ENCODE measurements around the gene NSFL1C.

The NSFL1C gene

DNA sequence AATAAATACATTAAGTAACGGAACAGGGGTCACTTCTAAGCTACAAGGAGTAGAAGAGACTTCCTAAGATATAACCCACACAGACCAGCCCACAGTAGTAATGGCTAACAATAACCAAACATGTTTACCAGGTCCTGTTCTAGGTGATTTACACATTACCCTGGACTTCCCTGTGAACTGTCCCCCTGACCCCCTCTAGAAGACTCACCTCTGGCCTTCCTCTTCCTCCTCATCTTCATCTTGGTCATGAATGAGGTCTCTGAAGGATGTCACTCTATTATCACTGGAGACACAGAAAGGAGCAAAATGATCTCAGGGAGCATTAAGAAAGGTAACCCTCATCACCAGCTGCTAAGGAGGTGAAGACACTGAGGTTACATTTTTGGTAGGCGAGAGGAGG is 8.7 kb downstream of the NSFL1C start:
- DNase-seq, result no peak

DNA sequence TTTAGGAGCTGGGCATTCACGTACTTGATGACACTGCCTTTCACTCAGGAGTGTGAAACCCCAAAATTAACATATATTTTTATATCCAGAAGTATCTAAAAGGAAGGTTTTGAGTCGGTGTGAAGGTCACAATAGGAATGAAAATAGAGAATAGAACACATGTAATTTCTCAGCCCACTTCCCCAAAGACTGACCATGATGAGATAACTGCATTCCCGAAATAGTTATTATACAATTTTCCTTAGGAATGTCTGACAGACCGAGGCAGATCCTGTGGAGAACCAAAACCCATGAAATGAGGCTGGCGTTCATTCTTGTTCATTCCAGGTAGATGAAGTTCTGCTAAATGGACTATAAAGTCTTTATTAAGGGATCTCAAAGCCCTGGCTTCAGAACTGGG is 10.3 kb downstream of the NSFL1C start:
- no peak for DNase-seq

DNA sequence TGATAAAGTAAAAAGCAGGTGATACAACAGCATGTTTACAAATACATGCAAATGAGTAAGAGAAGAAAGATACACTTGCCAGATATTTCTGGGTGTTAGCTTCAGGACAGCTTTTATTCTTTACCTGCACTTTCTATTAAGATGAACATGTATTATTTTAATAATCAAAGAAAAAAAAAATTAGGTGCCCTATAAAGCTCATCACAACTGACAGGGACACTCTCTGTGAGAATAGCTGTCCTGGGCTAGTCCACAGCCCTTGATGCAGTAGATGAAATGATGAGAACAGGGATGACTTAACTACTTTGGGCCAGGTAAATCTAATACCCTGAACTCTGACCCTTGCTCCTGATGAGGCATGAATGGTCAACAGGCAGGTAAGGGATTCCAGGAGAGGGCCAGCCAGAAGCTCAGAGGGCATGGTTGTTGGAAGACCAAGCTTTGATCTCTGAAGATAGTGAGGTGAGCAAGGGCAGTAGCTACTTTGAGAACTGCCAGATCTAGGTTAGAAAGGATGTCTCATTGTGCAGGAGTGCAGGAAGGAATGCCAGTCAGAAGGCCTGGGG is 15.6 kb downstream of the NSFL1C start:
- DNase-seq, result no peak

DNA sequence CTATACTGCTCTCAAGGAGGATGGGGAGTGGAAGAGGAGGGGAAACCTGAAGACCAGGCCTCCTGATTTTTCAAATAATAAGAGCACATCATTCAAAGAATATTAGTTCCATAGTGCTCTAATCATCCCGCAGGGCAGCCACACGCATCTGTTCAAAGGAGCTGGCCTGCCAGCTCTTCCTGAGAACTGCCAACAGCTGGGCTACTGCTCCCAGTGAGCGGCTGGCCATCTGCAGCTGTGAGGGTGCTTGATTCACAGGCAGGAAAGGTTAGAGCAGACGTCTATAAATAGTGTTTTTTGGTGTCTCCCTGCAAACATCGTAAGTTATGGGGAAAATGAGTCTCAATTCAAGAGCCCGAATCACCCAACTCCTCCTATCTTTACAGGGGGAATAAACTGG is 17.3 kb downstream of the NSFL1C start:
- no peak for DNase-seq

DNA sequence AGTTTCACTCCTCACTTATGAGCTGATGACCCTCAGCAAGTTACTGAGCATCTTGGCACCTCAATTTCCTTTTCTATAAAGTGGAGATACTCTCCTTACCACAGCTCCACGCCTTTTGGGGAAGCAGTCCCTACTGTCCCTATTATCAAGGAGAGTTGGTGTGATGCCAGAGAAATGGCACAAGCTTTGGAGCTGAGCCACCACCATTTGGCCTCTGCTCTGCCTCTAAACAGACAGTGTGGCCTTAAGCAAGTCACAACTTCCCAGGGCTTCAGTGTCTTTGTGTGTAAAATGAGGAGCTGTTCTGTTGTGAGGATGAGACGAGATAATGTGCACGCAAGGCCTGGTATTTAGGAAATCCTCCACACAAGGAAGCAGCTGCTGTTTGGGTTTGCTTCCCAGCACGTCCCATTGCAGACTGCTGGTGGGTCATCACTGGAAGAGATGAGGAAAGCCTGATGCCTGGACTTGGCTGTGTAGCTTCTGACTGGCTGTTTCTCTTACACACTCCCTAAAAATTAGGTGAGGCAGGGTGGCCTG is 18.5 kb downstream of the NSFL1C start:
- no peak for DNase-seq

DNA sequence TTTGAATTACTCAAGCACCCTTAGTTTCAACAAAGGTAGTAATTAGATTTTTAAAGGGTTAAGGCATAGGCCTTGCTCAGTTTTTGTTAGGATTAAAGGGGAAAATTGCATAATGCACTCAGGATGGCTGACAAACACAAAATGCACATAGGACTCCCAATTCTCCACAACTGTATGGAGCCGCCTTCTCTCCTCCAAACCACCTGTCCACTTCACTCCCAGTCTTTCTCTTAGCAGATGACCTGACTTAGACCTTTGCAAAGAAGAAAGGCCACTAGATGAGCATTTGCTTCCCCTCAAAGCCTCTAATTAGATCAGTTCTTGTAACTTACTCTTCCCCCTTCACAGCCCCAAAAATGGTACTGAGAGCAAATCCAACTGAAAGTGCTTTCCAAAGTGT is 20.1 kb downstream of the NSFL1C start:
- no peak for DNase-seq

DNA sequence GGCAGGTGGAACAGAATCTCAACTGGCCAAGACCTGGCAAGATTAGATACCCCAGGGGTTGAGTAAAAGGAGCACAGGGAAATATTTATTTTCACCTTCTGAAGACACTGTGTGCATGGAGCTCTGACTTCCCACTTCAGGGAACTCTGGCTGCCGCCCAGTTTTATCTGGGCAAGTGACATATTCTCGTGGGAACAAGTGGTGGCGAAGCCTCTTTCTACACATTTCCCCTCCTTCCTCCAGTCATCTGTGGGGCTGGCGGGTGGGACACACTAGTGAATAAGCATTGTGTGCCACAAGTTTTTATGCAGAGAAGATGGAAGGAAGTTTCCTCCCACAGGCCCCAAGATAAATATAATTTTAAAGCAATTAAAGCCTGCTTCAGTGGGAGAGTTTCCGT is 23.6 kb downstream of the NSFL1C start:
- no peak for DNase-seq

DNA sequence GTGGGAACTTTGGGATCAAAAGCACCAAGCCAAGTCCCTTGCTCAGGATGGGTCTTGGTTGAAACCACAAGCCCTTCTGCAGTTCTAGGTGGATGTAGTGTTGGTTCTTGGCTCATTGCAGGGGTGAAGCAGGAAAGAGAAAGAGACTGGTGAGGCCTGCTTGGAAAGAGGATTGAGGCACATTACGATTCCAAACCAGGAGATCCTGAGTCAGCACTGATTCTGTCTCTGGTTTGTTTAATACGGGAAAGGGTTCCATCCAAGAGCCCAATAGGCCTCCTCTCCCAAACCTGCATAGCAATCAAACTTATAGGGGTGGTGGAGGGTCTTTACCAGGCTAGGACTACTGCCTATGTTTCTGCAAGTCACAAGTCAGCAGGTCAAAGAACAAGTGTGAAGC is 24.3 kb downstream of the NSFL1C start:
- DNase-seq, result no peak

DNA sequence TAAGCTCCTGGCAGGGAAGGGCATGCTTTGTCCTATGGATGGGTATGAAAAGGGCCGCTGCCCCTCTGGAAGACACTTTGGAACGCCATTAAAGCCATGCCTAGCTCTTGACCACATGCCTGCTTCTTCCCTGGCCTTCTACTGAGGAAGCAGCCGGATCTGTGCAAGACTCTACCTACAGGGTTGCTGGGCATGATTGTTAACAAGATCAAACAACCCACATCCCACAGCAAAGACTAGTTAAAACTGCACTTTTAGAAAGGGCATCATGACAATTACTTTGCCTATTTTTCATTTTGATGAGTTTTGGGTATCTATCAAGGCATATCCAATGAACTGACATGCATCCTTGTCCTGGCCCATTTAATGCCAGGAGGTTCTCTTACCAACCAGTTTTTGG is 25.5 kb downstream of the NSFL1C start:
- DNase-seq, result no peak

DNA sequence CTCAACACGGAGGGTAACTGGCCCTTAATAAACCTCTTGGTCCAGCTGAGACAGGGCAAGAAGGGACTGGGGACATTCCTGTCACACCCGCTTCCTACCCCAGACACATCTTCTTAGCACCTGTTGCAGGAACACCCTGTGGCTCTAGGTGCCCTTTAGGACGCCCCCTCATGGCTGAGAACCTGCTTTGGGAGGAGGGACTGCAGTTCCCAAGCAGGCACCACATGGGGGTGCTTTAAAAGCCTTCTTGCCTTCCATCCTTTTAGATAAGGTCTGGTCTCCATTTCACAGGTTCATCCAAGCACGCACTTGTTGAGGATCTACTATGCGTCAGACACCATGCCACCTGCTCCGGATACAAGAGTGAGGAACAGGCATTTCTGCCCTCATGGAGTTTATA is 26.6 kb downstream of the NSFL1C start:
- no peak for DNase-seq

DNA sequence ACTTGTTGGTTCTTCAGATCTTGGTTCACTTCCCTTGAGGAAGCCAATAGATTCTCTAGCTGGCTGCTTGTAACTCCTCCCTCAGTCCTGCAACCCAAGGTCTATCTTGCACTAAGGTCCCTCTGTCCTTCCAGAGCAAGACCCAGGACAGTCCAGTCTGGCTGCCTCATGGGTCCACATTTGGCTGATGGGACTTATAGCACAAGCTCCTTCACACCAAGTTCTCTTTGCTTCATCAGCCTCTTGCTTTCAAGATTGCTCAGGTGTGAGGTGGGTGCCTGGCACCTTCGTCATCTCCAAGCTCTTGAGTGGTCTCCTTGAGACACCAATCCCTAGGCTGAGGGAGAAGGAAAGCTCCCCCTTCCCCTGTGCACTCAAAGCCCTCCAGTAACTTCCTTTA is 28.3 kb downstream of the NSFL1C start:
- no peak for DNase-seq

DNA sequence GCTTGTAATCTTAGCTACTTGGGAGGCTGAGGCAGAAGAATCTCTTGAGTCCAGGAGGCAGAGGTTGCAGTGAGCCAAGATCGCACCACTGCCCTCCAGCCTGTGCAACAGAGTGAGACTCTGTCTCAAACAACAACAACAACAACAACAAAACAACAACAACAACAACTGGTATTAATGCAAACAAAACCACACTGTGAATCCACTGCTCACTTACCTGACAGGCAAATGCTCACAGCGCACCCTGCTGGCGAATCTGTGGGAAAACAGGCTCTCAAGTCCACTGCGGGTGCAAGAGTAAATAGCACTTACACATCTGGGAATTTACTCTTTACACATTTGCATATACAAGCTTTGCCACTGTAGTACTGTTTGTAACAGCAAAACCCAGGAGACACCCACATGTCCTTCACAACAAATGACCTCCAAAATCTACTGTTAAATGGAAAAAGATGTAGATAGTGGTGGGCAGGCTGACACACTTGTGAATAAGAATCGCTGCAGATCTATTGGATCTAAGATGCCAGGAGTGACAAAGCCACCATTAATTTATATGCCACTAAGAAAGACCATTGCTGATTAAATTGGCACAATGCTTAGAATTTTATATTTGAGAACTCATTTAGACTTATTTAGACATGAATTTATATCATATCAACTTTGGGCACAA is 29.3 kb downstream of the NSFL1C start:
- peak; percentile 27 to 71 (median 58) for DNase-seq

DNA sequence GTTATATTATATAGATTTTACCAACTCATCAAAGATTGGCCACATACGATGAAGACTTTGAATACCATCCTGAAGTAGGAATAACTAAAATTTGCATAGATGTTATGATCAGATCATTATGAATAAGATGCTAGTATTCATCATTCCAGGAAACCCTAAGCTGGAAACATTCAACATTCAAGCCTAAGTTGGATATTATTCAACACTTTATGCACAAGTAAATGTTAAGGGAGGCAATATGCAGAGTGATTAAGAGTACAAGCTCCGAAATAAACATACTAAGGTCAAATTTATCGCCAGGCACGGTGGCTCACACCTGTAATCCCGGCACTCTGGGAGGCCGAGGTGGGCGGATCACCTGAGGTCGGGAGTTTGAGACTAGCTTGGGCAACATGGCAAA is 30.4 kb downstream of the NSFL1C start:
- no peak for DNase-seq

DNA sequence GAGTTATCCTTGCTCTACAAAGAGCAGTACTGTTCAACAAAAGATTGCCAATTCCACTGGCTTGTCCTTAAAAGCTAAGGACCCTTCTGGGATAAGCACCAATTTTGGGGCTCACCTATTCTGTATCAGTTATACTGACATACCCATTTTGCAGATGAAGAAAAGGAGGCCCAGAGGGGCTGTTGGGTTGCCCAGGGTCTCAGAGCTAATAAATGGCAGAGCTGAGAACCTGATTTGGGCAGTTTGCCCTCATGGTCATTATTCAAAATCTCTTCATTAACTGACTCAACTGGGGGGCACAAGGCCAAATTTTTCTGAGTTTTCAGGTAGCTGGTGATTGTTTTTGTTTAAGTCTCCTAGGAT is 31.3 kb downstream of the NSFL1C start:
- DNase-seq, result no peak

DNA sequence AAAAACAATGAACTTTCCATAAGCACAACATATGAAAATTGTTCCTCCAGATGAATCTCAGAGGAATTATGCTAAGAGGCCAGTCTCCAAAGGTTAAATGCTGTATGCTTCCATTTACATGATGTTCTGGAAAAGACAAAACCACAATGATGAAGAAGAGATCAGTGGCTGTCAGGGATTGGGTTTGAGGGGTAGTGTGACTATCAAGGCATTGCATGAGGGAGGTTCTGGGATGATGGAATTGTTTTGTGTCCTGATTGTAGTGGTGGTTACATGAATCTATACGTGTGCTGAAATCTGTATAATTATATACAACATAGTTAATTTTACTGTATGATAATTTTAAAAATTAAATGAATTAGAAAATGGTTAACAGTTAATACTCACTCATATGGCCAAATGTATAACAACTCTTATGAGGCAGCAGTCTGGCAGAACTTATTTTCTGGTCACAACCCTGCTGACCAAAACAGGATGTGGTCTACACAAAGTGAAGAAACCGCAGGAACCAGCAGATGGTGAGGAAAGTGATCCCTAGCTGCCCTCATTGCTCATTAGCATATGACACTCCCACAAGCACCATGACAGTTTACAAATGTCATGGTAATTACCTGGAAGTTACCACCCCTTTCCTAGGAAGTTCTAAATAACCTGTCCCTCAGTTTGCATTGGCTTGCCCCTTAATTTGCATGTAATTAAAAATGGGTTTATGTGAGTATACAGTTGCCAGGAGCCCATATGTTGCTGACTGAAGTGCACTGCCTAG is 31.9 kb downstream of the NSFL1C start:
- peak in 1 of 4 experiments; percentile 4 for DNase-seq

DNA sequence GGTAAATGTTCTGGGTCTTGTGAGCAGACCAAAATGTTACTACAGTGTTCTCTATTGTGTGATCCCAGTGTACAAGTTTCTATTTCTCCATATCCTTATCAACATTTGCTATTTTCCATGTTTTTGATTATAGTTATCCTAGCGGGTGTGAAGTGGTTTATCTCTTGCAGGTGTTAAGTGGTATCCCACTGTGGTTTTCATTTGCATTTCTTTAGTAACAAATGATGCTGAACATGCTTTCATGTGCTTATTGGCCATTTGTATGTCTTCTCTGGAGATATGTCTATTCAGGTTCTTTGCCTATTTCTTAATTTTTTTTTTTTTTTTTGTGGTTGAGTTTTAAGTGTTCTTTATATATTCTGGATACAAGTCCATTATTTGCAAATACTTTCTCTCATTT is 35.5 kb downstream of the NSFL1C start:
- no peak for DNase-seq

DNA sequence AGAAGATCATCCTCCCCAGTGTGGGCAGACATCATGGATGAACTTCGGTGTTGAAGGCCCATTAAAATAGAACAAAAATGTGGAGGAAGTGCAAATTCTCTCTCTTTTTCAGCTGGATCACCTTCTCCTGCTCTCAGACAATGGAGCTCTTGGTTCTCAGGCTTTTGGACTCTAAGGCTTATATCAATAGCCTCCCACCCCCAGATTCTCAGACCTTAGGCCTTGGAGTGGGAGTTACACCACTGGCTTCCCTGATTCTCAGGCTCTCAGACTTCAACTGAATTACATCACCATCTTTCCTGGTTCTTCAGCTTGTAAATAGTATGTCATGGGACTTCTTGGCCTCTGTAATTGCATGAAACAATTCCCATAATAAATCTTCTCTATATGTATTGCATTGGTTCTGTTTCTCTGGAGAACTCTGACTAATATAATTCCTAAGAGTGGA is 36.6 kb downstream of the NSFL1C start:
- no peak for DNase-seq

DNA sequence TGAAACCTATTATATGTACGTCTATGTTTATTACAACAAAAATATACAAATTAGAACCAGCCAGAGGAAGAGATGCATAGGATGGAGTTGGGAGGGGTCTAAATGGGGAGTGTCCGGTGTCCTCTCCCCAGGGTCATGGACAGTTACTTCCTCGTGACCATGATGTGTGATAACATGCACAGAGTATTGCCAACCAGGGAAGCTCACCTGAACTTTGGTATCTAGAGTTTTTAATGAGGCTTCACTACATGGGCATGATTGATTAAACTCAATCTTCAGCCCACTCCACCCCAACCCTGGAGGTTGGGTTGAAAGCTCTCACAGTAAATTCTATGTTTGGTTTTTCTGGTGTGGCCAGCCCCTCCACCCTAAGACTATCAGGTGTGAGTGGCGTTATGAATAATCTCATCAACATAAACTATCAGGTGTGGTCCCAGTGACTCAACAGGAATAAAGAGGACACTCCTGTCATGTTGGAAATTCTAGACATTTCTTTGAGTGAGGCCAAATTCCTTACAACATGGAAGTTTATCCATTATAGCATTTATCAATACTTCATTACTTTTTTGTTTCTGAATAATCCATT is 37.4 kb downstream of the NSFL1C start:
- no peak for DNase-seq

DNA sequence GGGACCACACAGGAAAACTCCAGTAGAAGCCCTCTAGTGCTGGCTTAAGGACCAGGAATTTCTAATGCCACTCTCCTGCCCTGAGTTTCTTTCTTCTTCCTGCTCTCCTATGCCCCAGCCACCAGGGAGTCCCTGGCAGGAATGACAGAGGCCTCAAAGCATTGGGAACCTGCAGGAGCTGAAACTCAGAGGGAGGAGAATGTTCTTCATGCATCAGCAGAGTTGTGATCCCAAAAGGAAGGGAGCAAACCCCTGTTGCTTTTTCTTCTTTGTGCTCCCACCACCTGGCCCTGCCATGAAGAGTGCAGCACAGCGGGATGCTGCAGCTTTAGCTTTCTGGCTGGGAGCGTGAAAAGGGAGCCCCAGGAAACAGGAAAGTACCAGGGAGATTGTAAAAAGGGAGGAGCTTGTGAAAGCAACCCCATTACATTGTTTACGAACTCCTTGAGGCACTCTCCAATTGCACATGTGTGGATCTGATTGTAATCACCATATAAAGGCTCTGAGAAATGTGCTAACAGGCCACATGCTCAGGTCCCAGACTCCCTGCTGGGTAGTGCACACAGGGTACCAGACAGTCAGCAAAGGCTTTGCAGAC is 39.1 kb downstream of the NSFL1C start:
- DNase-seq, result no peak

DNA sequence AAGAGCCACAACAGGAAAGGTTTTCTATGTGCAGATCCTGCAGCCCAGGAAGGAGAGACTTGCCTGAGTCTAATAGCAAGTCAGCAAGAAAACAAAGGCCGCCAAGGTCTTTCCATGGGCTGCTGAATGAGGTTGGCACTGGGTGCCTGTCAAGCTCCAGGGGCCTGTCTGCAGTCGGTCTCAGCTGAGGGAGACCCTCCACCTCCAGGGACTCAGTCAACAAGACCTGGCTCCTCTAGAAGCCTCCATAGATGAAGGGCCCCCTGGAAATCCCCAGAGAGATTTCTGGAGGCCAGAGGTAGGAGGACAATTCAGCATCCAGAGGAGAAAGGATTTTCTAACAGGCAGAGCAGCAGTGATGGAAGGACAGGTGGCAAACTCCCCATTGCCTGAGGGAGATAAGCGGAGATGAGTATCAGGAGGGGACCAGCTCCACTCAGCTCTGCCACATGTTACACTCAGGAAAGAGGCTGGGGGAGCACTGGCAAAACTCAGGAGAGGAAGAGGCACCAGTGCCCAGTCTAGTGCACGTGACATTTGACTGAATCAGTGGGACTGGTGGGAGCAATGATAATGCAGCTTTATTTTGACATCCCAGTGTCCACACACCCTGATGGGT is 40.3 kb downstream of the NSFL1C start:
- DNase-seq, result no peak

DNA sequence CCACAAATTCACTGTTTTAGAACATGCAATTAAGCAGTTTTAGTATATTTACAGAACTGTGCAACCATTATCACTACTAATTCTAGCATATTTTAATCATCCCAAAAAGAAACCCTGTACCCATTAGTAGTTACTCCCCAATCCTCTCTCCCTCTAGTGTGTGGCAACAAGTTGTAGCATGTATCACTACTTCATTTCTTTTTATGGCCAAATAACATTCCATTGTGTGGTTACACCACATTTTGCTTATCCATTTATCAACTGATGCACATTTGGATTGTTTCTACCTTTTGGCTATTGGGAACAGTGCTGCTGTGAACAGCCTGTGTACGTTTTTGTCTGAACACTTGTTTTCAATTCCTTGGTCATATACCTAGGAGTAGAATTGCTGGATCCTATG is 42.3 kb downstream of the NSFL1C start:
- DNase-seq, result no peak

DNA sequence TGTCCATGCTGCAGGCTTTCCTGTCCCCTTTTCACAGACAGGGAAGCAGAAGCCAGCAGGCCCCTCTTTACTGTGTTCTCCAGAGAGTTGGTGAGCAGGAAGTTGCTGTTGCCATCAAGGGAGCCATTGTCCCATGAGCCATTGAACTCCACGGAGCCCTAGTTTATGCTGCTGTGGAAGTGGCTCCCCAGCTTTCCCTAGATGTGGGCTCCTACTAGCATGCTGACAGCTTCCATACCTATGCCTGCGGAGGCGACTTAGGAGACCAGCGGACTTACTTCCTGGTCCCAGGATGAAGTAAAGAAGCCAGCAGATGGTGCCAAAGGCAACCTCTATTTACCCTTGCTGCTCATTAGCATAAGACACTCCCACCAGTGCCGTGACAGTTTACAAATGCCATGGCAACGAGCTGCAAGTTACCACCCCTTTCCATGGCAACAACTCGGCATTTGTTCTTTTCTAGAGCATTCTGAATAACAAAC is 43.0 kb downstream of the NSFL1C start:
- no peak for DNase-seq

DNA sequence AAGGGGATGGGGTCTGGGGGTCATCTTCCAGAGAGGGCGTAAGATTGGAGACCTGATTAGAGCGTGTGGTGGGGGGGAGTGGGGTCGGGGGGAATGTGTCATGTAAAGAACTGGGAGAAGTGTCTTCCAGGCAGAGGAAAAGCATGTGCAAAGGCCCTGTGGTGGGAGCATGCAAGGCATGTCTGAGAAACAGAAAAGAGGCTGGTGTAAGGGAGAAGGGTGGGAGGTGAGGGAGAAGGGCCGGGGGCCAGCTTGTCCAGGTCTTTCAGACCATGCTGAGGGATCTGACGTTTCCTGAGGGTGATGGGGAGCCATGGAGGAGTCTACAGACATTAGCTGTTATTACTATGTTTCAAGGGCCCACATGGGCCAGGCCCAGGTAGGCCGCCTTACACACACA is 43.4 kb downstream of the NSFL1C start:
- DNase-seq, result no peak

Data from activated naive CD4-positive, alpha-beta T cell (primary cell).